Measurements from ENCODE around the gene TOM1L2.
"Not testable (repeated sequence)": the region's sequence is repeated elsewhere in the genome, so short reads cannot be mapped to it uniquely, and the experiment has no call there.

The TOM1L2 gene

GRCh38 chr17:17809531-17810083, 162.6 kb downstream of the TOM1L2 start:
- TF ChIP-seq CTCF (IDR thresholded peaks at IDR 0.05; ENCODE audit: low read depth, low read length) = no peak
- DNase-seq (ENCODE audit: extremely low read depth, low read depth) = no peak

GRCh38 chr17:17808706-17809432, 163.3 kb downstream of the TOM1L2 start:
- no peak for DNase-seq (ENCODE audit: extremely low read depth, low read depth)
- TF ChIP-seq CTCF (IDR thresholded peaks at IDR 0.05; ENCODE audit: low read depth, low read length) = no peak

- not testable (repeated sequence) for DNase-seq (ENCODE audit: extremely low read depth, low read depth)
These were observed 164.0 kb downstream of the TOM1L2 start for GRCh38 chr17:17808200-17808599.

GRCh38 chr17:17807440-17807839, 164.8 kb downstream of the TOM1L2 start:
- no peak for DNase-seq (ENCODE audit: extremely low read depth, low read depth)
- TF ChIP-seq CTCF (IDR thresholded peaks at IDR 0.05; ENCODE audit: low read depth, low read length) = no peak

- TF ChIP-seq CTCF (IDR thresholded peaks at IDR 0.05; ENCODE audit: low read depth, low read length) = no peak
- no peak for DNase-seq (ENCODE audit: extremely low read depth, low read depth)
These were observed 165.5 kb downstream of the TOM1L2 start for GRCh38 chr17:17806611-17807274.

- no peak for DNase-seq (ENCODE audit: extremely low read depth, low read depth)
- TF ChIP-seq CTCF (IDR thresholded peaks at IDR 0.05; ENCODE audit: low read depth, low read length) = no peak
These were observed 166.2 kb downstream of the TOM1L2 start for GRCh38 chr17:17806035-17806434.

- DNase-seq (ENCODE audit: extremely low read depth, low read depth) = no peak
- no peak for TF ChIP-seq CTCF (IDR thresholded peaks at IDR 0.05; ENCODE audit: low read depth, low read length)
These were observed 166.6 kb downstream of the TOM1L2 start for GRCh38 chr17:17805575-17805974.
